GM18873 (cell line): Measurements from ENCODE around the gene RAE1.
"Not testable (repeated sequence)": the region's sequence is repeated elsewhere in the genome, so short reads cannot be mapped to it uniquely, and the experiment has no call there.

Experiments used
- ATAC-seq: cut with Tn5 transposase; IDR thresholded peaks from one replicate; pipeline ENCODE4 v1.9.1; 2021; ENCODE audit warnings: mild to moderate bottlenecking, moderate library complexity, moderate number of reproducible peaks; ENCODE audit not compliant: unreplicated experiment, low FRiP score

Gene RAE1

DNA sequence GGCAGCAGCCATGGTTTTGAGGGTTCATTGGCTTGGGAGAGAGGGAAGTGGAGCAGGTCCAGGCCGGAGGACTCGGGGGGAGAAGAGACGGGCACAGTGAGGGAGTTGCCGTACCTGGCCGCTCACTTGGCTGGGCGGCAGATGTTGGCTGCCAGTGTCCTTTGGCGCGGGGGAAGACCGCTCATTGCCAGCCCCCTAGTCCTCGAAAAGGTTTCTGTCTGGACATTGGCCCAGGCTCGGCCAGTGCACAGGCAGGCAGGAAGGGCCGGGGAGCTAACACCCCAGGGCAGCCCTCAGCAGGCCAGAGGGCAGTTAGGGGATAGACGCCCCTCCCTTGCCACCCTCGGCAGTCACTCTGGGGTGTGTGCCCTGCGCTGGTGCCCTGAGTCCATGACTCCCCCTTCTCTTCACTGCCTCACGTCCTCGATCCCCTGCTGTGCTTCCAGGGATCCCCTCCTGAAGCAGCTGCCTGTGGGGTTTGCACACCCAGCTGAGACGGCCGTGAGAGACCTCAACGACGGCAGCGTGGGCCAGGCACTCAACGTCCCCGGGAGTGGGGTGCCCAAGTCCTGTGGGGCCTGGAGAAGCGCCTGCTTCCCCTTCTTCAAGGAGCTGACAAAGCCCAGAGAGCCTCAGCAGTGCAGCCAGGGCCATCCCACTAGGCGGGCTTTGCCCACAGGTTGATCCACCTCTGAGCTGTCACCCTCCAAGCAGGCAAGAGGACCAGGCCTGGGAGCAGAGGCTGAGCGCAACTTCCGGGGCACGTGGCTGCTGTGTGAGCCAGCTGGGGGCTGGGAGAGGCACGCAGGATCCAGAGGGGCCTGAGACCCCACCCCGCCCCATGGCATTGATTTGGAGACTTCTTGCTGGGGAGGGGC, 60.6 kb downstream of the RAE1 start:
- no peak for ATAC-seq

DNA sequence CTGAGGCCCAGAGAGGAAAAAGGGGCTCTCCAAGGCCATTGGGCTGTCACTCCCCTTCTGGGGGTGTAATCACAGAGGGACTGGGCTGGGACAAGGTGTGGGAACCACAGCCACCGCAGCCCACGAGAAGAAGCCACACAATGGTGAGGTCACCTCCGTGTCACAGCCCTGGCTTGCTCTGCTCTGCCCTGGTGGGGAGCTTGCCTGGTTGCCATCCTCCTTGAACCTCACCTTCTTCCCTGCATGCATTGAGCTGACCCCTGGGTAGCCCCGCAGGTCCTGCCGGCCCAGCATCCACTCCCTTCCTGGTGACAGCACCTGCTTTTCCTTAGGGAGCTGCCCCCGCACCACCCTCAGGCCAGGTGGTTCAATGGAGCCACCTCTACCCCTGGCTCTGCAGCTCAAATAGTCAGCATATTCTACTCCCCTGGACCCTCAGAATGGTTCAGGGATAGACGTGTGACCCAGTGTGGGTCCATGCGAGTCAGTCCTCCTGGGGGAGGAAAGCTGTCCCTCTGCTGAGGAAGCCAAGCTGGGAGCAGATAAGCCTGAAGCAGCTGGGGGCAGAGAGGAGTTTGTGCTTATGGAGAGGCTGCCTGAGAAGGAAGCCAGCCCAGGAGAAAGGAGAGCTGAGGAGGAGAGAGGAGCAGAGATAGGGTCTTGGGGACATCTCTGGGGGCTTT, 61.4 kb downstream of the RAE1 start:
- ATAC-seq, result no peak

DNA sequence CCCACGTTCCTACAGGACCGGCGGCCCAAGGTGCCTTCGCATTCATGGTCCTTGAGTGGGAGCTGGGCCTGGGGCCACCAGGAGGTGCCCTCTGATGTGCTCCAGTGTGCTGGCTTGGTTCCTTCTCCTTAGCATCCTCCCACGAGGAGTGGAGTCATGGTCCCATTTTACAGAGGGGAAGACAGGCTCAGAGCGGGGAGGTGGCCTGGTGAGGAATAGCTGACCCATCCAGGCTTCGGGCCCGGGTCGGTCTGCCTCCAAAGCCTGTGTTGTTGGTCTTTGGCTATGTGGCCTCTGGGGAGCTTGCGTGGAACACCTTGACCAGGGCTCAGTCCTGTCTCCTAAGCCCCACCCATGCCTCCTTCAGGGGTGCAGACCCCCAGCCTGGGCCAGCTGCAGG, 62.9 kb downstream of the RAE1 start:
- no peak for ATAC-seq

DNA sequence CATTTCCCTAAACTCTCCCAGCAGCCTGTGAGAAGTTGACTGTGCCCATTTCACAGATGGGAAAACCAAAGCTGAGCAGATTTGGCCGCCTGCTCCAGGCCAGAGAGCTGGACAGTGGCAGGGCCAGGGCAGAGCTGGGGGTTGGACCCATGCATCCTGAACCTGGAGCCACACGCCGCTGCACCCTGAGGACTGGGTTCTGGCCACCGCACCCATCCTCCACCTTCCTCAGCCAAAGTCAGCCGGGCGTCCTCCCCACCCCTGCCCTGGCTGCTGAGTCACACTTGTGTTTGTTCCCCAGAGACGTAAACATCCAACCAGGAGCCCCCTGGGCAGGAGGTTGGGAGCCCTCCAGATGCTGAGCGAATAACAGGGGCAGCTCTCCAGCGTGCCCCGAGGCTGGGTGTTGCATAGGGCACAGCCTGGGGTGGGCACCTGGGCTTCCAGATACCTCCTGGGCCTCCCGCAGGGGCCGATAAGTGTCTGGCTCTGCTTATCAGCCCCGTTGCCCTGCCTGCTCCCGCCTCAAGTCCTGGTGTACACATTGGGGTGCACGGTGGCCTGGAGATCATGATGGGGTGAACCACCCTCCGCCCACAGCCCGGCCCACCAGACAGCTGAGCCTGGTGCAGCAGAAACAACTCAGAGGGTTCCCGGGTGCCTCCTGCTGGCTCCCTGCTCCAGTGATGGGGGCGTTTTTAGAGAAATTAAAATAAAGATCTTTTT, 64.0 kb downstream of the RAE1 start:
- no peak for ATAC-seq

DNA sequence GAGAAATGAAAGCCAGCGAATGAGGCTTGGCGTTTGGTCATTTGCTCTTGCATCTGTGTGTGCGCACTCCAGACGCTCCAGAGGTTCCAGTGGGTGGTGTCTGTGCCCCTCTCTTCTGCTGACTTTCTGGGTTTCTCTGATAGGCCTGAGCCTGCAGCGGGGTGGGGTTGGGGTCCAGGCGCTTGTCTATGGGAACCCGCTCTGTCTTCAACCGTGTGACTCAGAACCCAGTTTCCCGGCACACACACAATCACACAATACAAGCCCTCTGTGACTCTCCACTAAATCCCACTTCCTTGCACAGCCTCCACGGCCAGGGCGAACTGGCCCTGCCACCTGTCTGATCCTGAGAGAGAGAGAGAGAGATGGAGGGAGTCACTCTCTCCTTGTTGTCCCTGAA, 64.7 kb downstream of the RAE1 start:
- no peak for ATAC-seq

DNA sequence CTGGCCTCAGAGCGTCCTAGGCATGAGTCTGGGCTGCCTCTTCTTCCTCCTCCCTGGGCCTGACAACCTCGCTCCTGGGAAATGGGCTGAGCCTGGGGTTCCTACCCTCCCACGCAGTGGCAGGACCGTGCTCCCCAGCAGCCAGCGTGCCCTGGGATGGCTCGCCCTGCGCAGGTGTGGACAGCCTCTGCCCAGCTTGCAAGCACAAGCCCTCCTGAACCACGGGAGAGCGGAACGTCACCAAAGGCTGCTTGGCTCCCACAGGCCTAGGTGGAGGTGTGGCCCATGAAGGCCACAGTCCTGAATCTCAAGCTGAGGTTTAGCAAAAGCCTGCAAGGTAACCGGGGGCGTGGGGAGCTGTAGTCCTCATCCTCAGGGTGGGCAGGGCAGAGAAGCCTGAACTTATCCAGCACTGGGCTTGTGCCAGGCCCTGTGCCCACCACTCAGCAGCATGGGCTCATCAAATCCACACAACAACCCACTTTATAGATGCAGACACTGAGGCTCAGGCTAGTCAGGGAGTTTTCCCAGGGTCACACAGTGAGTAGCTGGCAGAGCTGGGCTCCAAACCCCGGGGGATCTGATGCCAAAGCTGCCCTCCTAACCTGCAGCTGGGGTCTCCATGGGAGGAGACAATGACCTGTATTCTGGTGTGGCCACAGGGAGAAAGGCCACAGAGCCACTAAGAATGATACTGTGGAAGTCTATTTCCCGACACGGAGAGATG, 65.4 kb downstream of the RAE1 start:
- ATAC-seq, result no peak

DNA sequence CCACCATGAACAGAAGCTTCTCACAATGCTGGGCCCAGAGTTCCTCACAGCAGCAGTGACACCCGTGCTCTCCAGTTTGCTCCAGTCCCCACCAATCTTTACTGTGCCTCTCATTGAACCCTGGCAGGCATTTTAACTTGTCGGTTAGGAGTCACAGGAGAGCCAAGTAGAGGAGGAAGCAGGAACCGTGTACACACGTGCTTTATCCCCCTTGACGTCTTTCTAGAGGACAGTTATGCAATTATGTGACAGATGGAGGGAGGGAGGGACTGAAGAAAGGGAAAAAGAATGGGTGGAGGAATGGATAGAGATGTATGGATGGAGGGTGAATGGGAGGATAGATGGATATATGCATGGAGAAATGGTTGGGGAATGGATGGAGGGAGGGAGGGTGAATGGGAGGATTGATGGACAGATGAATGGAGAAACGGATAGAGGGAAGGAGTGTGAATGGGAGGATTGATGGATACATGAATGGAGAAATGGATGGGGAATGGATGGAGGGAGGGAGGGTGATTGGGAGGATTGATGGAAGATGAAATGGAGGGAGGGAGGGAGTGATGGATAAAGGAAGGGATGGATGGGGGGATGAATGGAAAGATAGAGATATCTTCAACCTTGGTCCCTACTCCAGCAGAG, 66.1 kb downstream of the RAE1 start:
- ATAC-seq, result no peak

DNA sequence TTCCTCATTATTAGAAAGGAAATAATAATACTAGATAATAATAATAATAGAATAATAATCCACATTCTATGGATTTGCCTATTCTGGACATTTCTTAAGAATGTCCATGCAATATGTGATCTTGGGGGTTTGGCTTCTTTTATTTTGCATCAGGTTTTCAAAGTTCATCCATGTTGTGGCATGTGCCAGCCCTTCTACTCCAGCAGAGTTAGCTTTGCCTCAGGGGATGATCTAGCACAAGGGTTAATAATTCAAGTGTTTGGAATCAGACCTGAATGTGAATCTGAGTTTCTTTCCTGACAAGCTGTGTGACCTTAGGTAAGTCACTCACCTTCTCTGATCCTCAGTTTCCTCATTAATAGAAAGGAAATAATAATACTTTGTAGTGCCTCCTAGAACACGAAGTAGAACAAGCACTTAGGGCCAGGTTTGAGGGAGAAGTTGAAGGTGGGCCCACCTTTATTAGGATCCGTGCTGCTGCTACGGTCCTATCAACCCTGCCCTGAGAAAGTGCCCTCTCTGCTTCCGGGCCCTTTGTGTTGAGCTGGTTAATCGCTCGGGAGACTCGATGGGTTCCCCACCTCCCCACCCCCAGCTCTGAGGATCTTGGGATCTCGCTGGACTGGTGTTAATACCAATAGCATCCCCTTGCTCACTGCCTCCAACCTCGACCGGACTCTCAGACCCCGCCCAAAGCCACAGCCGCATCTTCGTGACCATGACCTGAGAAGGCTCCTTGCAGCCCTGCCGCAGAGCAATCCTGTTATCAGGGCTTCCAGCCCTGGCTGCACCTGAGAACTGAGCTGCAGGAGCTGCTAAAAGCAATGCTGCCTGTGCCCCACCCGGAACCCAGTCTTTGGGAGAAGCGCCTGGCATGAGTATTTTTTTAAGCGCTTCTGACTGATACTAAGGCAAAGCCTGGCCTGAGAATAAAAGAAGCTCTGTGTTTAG, 67.0 kb downstream of the RAE1 start:
- no peak for ATAC-seq

DNA sequence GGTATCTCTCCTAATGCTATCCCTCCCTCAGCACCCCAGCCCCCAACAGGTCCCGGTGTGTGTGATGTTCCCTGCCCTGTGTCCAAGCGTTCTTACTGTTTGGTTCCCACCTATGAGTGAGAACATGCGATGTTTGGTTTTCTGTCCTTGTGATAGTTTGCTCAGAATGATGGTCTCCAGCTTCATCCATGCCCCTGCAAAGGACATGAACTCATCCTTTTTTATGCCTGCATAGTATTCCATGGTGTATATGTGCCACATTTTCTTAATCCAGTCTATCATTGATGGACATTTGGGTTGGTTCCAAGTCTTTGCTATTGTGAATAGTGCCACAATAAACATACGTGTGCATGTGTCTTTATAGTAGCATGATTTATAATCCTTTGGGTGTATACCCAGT, 68.4 kb downstream of the RAE1 start:
- ATAC-seq, result not testable (repeated sequence)

DNA sequence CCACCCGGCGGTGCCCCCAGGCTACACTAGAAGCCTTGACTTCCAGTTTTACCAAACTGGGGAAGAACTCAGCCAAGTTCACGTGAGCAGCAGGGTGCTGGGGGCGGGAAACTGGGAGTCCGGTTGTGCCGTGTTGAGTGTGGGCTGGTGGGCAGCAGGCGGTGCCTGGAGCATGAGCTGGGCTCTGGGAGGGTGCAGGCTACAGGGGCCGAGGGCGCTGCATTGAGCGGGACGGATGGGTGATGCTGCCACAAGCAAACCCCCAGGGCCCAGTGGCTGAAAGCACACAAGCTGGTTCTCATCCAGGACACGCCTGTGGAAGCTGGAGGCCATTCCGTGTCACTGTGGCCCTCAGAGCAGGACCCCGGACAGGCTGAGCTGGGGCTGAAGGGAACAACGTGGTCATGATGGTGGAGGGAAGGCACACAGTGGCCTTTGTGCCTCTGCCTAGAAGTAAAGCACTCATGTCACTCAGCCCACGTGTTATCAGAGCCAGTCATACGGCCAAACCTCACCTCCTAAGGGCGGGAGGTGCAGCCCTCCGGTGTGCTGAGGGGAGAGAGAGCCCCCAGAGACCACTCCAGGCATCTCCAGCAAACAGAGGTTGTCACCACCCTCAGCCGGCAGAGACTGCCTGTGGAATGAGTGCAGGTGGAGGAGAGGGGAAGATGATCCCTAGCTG, 69.7 kb downstream of the RAE1 start:
- no peak for ATAC-seq

DNA sequence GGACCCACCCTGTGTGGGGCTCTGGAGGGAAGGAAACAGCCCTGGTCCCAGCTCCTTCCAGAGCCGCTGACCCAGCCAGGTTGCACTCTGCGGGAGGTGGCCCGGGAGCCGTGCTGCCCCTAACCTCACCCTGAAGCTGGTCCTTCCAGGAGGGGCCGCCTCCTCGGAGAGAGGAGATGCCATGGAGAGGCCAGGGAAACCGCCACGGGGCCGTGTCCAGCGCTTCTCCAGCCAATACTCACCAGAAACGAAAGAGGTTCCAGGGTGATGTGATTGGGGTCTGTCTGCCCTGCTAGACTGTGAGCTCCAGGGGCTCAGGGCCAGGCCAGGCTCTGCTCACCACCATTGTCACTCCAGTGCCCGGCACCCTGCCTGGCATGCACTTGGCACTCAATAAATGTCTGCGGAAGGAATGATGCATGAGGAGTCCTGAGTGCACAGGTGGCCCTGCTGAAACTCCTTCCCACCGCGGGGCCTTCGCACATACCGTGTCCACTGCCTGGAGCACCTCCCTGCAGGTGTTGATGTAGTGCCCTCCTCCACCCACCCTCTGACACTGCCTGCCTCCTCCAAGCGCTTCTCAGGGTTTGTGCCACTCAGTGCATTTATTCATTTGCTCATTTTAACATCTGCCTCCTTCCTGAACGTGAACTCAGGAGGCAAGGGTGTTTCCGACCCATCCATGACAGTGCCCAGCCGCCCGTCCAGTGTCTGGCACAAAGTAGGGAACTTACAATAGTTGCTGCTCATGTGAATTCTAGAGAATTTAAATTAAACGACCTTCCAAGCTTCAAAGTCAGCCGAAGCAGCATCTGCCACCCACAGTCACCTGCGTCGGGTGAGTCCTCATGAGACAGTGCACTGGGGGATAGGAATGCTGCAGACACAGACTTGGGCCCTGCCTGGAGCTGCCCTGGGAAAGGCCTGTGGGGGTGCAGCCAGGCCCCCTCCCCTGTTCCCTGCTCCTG, 70.5 kb downstream of the RAE1 start:
- no peak for ATAC-seq

DNA sequence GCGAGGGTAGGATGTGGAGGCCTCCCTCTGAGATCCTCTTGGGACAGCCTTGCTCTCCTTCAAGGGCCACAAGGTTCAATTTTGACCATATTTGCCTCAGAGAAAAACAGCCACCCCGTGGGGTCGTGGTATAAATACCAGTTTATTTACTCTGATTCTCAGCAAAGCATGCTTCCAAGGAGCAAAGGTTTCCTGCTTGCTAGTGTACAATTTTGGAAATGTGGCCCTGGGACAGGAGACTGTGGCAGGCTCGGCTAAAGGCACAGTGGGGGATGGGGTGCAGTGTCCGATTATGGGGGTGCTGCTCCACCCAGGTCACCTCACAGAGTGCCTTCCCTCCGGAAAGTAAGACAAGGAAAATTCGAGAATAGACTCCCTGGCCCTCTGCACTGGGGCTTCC, 71.2 kb downstream of the RAE1 start:
- no peak for ATAC-seq

DNA sequence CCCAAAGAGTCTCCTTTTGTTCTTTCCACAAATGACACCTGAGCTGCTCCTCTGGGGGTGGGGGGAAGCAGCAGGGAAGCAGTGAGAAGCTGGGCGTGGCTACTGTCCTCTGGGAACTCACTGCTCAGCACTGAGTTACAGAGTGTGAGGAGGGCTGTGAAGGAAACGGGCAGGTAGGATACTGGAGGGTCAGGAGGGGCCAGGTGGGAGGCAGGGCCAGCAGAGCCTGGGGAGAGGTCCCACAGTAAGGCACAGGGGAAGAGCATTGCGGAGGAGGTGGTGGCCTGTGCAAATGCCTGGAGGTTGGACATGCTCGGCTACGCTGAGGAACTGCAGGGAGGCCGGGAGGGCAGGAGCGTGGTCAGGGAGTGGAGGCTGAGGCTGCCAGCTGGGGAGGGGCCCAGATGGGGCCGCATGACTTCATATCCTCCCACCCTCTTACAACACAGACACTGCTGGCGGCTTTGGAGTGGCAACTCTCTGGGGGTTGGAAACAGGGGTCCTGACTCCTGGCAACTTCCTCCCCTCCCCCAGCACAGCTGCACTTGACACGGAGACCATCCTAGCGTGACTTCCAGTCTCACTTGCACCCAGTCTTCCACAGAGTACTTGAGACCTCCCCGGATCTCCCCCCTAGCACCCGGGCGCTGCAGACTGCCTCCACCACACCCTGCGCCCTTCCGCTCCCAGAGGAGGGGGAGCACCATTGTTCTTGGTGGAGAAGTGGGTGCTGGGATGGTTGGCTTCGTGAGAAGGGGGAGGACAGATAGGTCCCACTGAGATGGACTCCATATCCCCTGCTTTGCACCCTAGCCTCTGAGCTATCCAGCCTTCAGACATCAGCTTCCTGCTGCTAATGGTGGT, 74.3 kb downstream of the RAE1 start:
- no peak for ATAC-seq

DNA sequence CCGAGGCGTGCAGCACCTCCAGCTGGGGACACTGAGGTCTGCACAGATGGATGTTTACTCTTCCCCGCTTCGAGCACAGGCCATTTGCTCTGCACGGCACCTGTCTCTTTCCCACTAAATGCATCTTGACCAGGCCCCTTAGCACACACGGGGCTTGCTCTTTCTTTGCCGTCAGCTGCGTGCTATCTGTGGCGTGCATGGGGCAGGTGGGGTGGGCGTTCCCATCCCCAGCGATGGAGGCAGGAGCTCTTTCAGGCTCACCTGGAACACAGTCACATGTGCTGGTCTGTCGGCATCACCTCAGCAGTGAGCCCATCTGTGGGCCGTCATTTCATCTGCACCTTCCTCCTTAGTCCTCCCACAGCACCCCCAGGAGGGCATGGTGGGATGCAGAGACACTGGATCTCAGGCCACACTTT, 75.2 kb downstream of the RAE1 start:
- no peak for ATAC-seq

DNA sequence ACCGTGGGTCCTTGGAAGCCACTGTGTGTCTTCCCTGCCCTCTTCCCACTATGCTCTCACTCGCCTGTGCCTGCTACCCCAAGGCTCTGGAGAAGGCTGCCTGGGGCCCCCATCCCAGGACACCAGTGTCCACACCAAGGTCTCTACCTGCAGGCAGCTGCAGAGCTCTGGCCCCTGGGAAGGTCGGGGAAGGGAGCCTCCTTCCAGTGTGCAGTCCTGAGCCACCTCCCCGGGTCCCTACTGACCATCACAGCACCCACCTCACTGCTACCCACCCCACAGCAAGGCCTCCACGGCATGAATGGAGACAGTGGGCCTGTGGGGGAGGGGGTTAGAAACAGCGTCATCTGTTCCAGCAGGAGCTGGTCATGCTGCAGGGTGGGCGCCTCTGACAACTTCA, 75.8 kb downstream of the RAE1 start:
- no peak for ATAC-seq

DNA sequence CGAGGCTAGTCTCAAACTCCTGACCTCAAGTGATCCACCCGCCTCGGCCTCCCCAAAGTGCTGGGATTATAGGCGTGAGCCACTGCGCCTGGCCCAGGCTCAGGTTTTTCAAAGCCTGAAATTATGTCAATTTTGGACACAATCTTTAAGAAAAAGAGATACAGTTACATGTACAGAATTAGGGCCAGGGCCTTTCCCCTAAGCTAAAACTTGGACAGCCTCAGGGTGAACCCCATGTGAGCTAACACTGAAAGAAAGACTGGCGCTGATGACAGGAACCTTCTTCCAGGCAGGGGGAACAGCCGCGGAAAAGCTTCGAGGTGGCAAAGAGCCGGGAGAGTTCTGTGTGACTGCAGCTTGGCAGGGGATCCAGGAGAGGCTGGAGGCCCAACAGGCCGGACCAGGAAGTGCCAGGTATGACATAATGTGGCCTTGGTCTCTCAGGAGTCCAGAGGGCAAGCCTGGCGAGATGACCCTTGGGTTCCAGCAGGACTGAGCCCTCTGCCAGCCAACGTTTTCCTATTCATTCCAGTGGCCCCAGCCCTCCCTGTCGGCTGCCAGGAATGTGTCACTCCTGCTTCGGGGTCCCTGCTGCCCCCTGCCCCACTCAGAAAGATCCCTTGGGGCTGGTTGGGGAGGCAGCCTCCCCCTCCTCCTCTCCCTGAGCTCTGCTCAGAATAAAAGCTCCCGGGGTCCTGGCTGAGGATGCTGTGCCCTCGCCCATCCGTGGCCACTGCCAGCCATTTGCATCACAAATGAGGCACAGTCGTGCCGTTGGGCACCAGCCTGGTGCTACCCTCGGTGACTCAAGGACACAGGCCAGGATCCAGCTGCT, 77.5 kb downstream of the RAE1 start:
- no peak for ATAC-seq
